GM23338 (cell line): ENCODE data around the gene C12orf42. TPM values are rescaled to one million over a fixed set of nuclear protein-coding genes. Genes with fewer than 3 reads are reported as not detected.

Experiments used
- ATAC-seq: fragments of 200-7000 bp; cut with Tn5 transposase; 3 replicates; pipeline ENCODE4 v1.9.1; 2020
- DNase-seq: peaks from one replicate; pipeline ENCODE4 v3.0.0-alpha.2; 2015; ENCODE audit warnings: low spot score
- H2AFZ ChIP-seq: fragments of 200-600 bp; sonication (generic); 2 replicates; pipeline ENCODE4 v1.8.0; 2016; ENCODE audit warnings: antibody characterized with exemption, mild to moderate bottlenecking, moderate library complexity
- H3F3A ChIP-seq: fragments of 200-600 bp; sonication (generic); replicated peaks from 2 replicates; pipeline ENCODE4 v1.8.0; 2017; ENCODE audit warnings: antibody characterized with exemption, mixed run types, low read depth
- H3K27ac ChIP-seq: fragments of 200-600 bp; sonication (generic); 2 replicates; pipeline ENCODE4 v1.6.1; 2016; ENCODE audit warnings: low read depth
- H3K27me3 ChIP-seq: fragments of 200-600 bp; sonication (generic); 2 replicates; pipeline ENCODE4 v1.8.0; 2016; ENCODE audit warnings: mild to moderate bottlenecking, mixed run types, moderate library complexity; ENCODE audit not compliant: insufficient read depth
- H3K36me3 ChIP-seq: fragments of 200-600 bp; sonication (generic); 2 replicates; pipeline ENCODE4 v1.8.0; 2016; ENCODE audit warnings: mild to moderate bottlenecking; ENCODE audit not compliant: insufficient read depth
- H3K4me1 ChIP-seq: fragments of 200-600 bp; sonication (generic); 2 replicates; pipeline ENCODE4 v1.8.0; 2016; ENCODE audit warnings: mild to moderate bottlenecking, moderate library complexity; ENCODE audit not compliant: insufficient read depth
- H3K4me2 ChIP-seq: fragments of 200-600 bp; sonication (generic); 2 replicates; pipeline ENCODE4 v1.7.1; 2017; ENCODE audit warnings: mixed run types
- H3K4me3 ChIP-seq: fragments of 200-600 bp; sonication (generic); 2 replicates; pipeline ENCODE4 v1.6.1; 2016; ENCODE audit warnings: mixed run types
- H3K79me2 ChIP-seq: fragments of 200-600 bp; sonication (generic); replicated peaks from 2 replicates; pipeline ENCODE4 v1.8.0; 2017; ENCODE audit warnings: mild to moderate bottlenecking; ENCODE audit not compliant: insufficient read depth
- H3K9me2 ChIP-seq: fragments of 200-600 bp; sonication (generic); 2 replicates; pipeline ENCODE4 v1.8.0; 2017; ENCODE audit not compliant: insufficient read depth
- H4K20me1 ChIP-seq: fragments of 200-600 bp; sonication (generic); replicated peaks from 2 replicates; pipeline ENCODE4 v1.8.0; 2017; ENCODE audit warnings: mild to moderate bottlenecking; ENCODE audit not compliant: insufficient read depth
- H3K27ac Mint-ChIP-seq: 2 replicates; pipeline ENCODE4 v1.8.0; 2020; ENCODE audit warnings: inconsistent platforms, mild to moderate bottlenecking, moderate library complexity, mixed read lengths
- H3K27me3 Mint-ChIP-seq: 3 replicates; pipeline ENCODE4 v1.8.0; 2022; ENCODE audit warnings: low read depth, mild to moderate bottlenecking, moderate library complexity, mixed read lengths, inconsistent platforms; ENCODE audit not compliant: insufficient read depth, poor library complexity
- H3K36me3 Mint-ChIP-seq: 3 replicates; pipeline ENCODE4 v1.8.0; 2021; ENCODE audit warnings: low read depth, mild to moderate bottlenecking, inconsistent platforms, moderate library complexity, mixed read lengths
- H3K4me1 Mint-ChIP-seq: 3 replicates; pipeline ENCODE4 v1.8.0; 2020; ENCODE audit warnings: mild to moderate bottlenecking, inconsistent platforms, mixed read lengths
- H3K4me3 Mint-ChIP-seq: 3 replicates; pipeline ENCODE4 v1.8.0; 2021; ENCODE audit warnings: moderate library complexity, mild to moderate bottlenecking, inconsistent platforms, mixed read lengths
- H3K9me3 Mint-ChIP-seq: 3 replicates; pipeline ENCODE4 v1.8.0; 2020; ENCODE audit warnings: moderate library complexity, mild to moderate bottlenecking, inconsistent platforms, mixed read lengths
- CREB1 ChIP-seq: fragments of 250-450 bp; sonication (Bioruptor Pico); IDR thresholded peaks from 2 replicates; pipeline ENCODE4 v1.5.0; 2020; ENCODE audit warnings: low read depth, mild to moderate bottlenecking, moderate library complexity
- EZH2 ChIP-seq: fragments of 200-600 bp; sonication (generic); IDR thresholded peaks from one replicate; pipeline ENCODE4 v1.8.0; 2017; ENCODE audit warnings: antibody characterized with exemption, mild to moderate bottlenecking, low read depth; ENCODE audit not compliant: unreplicated experiment
- EZH2phosphoT487 ChIP-seq: fragments of 200-600 bp; sonication (generic); IDR thresholded peaks from one replicate; pipeline ENCODE4 v1.8.1; 2018; ENCODE audit warnings: antibody characterized with exemption; ENCODE audit not compliant: unreplicated experiment
- JUNB ChIP-seq: IDR thresholded peaks from one replicate; pipeline ENCODE4 v1.6.1; 2016; ENCODE audit warnings: antibody characterized with exemption; ENCODE audit not compliant: unreplicated experiment
- NANOG ChIP-seq: IDR thresholded peaks from 2 replicates; pipeline ENCODE4 v1.6.1; 2016; ENCODE audit warnings: antibody characterized with exemption, borderline replicate concordance
- POLR2AphosphoS5 ChIP-seq: IDR thresholded peaks from 2 replicates; pipeline ENCODE4 v1.6.1; 2016; ENCODE audit warnings: antibody characterized with exemption, low read depth
- STAT1 ChIP-seq: IDR thresholded peaks from one replicate; pipeline ENCODE4 v1.6.1; 2016; ENCODE audit warnings: antibody characterized with exemption; ENCODE audit not compliant: unreplicated experiment
- ZNF114 ChIP-seq: fragments of 250-450 bp; sonication (Bioruptor Pico); IDR thresholded peaks from 2 replicates; pipeline ENCODE4 v1.5.0; 2020; ENCODE audit warnings: mild to moderate bottlenecking, moderate library complexity
- ZNF331 ChIP-seq: fragments of 250-450 bp; sonication (Bioruptor Pico); IDR thresholded peaks from 2 replicates; pipeline ENCODE4 v1.5.0; 2020; ENCODE audit warnings: low read depth, mild to moderate bottlenecking, moderate library complexity
- polyA plus RNA-seq: library from polyadenylated mRNA; unstranded; fragments of >200 nt; fragmentation: Nextera tagmentation; extraction: Ambion mirVana; gene quantifications from 2 replicates; pipeline ENCODE4 v1.2.1, GENCODE V29; 2016
- total RNA-seq: library from RNA; depleted of rRNA; stranded (reverse); fragments of >200 nt; shearing (Covaris generic); gene quantifications from 2 replicates; pipeline ENCODE4 v1.2.3, GENCODE V29; 2014
- TF ChIP-seq, protein P1 (sequence below): IDR thresholded peaks from one replicate; pipeline ENCODE4 v1.6.1; 2018; ENCODE audit warnings: antibody characterized with exemption; ENCODE audit not compliant: unreplicated experiment
- TF ChIP-seq, protein P2 (sequence below): IDR thresholded peaks from 2 replicates; pipeline ENCODE4 v1.6.1; 2016; ENCODE audit warnings: antibody characterized with exemption

Gene C12orf42
- total and polyA plus RNA-seq, 2 experiments from 2014 or later, result 0.45 TPM; not detected in 1

DNA sequence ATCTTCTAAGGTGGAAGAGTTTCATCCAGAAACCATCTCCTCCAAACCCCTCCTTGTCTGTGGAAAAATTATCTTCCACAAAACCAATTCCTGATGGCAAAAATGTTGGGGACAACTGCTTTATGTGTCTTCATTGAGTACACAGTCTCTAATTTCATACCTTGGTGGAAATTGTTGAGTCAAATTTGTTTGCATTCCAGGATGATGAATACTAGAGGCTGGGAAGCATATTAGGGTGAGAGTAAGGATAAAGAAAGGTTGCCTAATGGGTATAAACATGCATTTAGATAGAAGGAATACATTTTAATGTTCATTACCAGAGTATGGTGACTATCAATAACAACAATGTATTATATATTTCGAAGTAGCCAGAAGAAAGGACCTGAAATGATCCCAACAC, 98.2 kb downstream of the C12orf42 start:
- Mint-ChIP-seq H3K4me1 (peaks cover 9% of the 10 kb centered on the region; the same call in 2 of the 3 replicates), H3K27ac (no peak overlapping the region), H3K9me3 (no peaks in the 10 kb centered on the region), H3K4me3 (no peak overlapping the region), H3K27me3 (no peaks in the 10 kb centered on the region), H3K36me3 (no peaks in the 10 kb centered on the region)
- no peaks in the 10 kb centered on the region for H4K20me1 ChIP-seq
- H3K27ac ChIP-seq, result no peak overlapping the region
- ATAC-seq, result no peak
- no peak overlapping the region for H2AFZ ChIP-seq
- peaks cover 12% of the 10 kb centered on the region for H3K4me1 ChIP-seq
- H3K4me2 ChIP-seq, result no peak overlapping the region
- H3K27me3 ChIP-seq, result no peaks in the 10 kb centered on the region
- no peaks in the 10 kb centered on the region for H3K79me2 ChIP-seq
- H3F3A ChIP-seq, result no peaks in the 10 kb centered on the region
- TF ChIP-seq CREB1 (CRISPR knock-in tag), result no peak
- TF ChIP-seq EZH2phosphoT487, result no peak
- no peak for TF ChIP-seq EZH2
- TF ChIP-seq, protein P1, sequence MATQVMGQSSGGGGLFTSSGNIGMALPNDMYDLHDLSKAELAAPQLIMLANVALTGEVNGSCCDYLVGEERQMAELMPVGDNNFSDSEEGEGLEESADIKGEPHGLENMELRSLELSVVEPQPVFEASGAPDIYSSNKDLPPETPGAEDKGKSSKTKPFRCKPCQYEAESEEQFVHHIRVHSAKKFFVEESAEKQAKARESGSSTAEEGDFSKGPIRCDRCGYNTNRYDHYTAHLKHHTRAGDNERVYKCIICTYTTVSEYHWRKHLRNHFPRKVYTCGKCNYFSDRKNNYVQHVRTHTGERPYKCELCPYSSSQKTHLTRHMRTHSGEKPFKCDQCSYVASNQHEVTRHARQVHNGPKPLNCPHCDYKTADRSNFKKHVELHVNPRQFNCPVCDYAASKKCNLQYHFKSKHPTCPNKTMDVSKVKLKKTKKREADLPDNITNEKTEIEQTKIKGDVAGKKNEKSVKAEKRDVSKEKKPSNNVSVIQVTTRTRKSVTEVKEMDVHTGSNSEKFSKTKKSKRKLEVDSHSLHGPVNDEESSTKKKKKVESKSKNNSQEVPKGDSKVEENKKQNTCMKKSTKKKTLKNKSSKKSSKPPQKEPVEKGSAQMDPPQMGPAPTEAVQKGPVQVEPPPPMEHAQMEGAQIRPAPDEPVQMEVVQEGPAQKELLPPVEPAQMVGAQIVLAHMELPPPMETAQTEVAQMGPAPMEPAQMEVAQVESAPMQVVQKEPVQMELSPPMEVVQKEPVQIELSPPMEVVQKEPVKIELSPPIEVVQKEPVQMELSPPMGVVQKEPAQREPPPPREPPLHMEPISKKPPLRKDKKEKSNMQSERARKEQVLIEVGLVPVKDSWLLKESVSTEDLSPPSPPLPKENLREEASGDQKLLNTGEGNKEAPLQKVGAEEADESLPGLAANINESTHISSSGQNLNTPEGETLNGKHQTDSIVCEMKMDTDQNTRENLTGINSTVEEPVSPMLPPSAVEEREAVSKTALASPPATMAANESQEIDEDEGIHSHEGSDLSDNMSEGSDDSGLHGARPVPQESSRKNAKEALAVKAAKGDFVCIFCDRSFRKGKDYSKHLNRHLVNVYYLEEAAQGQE, result no peak
- no peak for TF ChIP-seq JUNB
- TF ChIP-seq NANOG, result no peak
- no peak for TF ChIP-seq STAT1
- TF ChIP-seq POLR2AphosphoS5, result no peak
- no peaks in the 10 kb centered on the region for H3K36me3 ChIP-seq
- H3K4me3 ChIP-seq, result no peak overlapping the region
- peaks cover 2% of the 10 kb centered on the region; the same call in 1 of the 2 replicates for H3K9me2 ChIP-seq
- no peak for DNase-seq

DNA sequence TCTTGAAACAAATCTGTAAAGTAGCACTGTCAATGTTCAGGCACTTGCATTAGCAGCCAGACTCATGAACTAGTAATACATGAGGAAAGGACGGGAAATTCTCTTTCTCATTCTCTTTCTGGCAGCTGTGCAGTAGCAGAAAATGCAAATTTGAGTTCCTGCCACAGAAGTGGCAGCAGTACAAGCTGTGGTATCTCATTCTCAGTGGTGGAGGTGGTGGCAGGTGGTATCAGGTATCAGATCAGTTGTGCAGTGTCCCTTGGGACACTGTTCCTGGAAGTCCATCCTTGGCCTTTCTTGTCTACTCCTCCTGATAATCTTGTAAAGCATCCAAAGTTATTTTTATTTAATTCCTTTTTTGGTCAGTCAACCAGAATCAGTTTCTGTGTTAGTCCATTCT, 103.0 kb downstream of the C12orf42 start:
- Histone ChIP-seq H3K27ac (no peak overlapping the region), H3K27me3 (no peaks in the 10 kb centered on the region), H3K4me1 (no peaks in the 10 kb centered on the region), H3K4me2 (no peak overlapping the region), H3F3A (no peaks in the 10 kb centered on the region), H2AFZ (no peak overlapping the region), H3K79me2 (no peaks in the 10 kb centered on the region), H3K9me2 (peaks cover 9% of the 10 kb centered on the region; the same call in 1 of the 2 replicates), H4K20me1 (no peaks in the 10 kb centered on the region; the same call in 1 of the 2 replicates), H3K4me3 (no peak overlapping the region), H3K36me3 (no peaks in the 10 kb centered on the region)
- Mint-ChIP-seq H3K4me1 (no peaks in the 10 kb centered on the region), H3K4me3 (no peak overlapping the region), H3K36me3 (no peaks in the 10 kb centered on the region), H3K9me3 (0 out of 3 replicates have a peak, but pooled peaks cover 2% of the 10 kb centered on the region), H3K27me3 (peaks cover 1% of the 10 kb centered on the region), H3K27ac (no peak overlapping the region)
- TF ChIP-seq JUNB (no peak), ZNF331 (CRISPR knock-in tag) (no peak), EZH2phosphoT487 (no peak), NANOG (no peak), ZNF114 (no peak), CREB1 (CRISPR knock-in tag) (no peak), EZH2 (no peak), STAT1 (no peak), POLR2AphosphoS5 (no peak)
- TF ChIP-seq, protein P2, sequence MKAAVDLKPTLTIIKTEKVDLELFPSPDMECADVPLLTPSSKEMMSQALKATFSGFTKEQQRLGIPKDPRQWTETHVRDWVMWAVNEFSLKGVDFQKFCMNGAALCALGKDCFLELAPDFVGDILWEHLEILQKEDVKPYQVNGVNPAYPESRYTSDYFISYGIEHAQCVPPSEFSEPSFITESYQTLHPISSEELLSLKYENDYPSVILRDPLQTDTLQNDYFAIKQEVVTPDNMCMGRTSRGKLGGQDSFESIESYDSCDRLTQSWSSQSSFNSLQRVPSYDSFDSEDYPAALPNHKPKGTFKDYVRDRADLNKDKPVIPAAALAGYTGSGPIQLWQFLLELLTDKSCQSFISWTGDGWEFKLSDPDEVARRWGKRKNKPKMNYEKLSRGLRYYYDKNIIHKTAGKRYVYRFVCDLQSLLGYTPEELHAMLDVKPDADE, result no peak
- ATAC-seq (no peak), DNase-seq (no peak)
